GM21515 (cell line): ENCODE results near the gene SVIL.
"Not testable (repeated sequence)": the region's sequence is repeated elsewhere in the genome, so short reads cannot be mapped to it uniquely, and the experiment has no call there.

Experiments
- ATAC-seq: cut with Tn5 transposase; IDR thresholded peaks from one replicate; pipeline ENCODE4 v1.9.1; 2021; ENCODE audit not compliant: unreplicated experiment

The SVIL gene

GRCh38 chr10:29624357-29624756 lies 10.4 kb downstream of the SVIL start:
- not testable (repeated sequence) for ATAC-seq

- ATAC-seq: no peak
Observed at GRCh38 chr10:29623797-29624196, 11.0 kb downstream of the SVIL start.

GRCh38 chr10:29622382-29622922 lies 12.3 kb downstream of the SVIL start:
- ATAC-seq: no peak

DNA sequence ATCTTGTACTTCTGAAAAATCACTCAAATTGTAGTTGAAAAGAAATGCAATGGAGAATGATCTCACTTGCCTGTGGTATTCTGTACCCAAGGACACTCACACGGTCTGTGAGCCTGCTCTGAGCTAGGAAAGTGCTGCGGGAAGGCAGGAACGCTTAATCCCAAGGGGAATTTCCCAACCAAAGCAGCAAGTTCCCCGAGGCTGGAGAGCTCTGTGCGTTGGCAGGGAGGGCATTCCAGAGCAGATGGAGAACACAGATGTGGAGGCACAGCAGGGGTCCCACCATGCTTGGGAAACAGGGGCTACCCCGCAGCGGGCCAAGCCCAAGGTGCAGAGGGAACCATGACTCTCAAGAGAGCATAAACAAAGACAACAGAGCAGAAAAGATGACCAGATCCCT lies 13.6 kb downstream of the SVIL start:
- ATAC-seq: no peak

GRCh38 chr10:29620112-29620690 lies 14.6 kb downstream of the SVIL start:
- ATAC-seq: no peak

GRCh38 chr10:29619241-29619669 lies 15.5 kb downstream of the SVIL start:
- ATAC-seq: no peak

DNA sequence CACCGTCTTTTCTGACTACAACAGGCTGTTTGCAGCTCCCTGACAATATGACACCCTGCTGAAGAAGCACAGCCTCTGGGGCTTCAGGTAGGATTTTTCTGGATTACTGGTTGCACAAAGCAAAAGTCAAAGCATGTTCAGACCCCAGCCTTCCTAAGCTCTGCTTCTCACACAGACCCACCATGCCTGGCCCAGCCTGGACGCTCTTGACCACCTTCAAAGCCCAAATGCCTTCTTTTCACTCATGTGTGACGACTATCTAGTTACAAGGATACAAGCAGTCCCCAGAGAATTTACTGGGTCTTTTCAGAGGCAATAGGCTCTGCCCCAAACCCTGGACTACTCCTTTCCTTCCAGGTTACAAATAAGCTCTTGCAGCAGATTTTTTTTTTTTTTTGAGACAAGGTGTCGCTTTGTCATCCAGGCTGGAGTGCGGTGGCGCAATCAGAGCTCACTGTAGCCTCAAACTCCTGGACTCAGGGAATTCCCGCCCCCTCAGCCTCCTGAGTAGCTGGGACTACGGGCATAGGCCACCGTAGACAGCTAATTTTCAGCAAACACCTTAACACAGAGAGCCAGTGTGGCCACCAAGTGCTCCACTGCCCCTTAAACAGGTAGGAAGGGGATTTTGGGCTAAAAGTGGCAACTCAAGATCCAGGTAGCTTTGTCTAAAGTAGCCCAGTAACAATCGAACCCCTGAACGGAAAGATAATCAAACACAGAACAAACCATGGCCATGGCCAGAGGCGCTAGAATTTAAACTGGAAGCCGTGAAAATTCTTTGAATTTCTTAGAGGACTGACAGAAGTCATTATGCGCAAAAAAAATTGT lies 16.2 kb downstream of the SVIL start:
- no peak for ATAC-seq

DNA sequence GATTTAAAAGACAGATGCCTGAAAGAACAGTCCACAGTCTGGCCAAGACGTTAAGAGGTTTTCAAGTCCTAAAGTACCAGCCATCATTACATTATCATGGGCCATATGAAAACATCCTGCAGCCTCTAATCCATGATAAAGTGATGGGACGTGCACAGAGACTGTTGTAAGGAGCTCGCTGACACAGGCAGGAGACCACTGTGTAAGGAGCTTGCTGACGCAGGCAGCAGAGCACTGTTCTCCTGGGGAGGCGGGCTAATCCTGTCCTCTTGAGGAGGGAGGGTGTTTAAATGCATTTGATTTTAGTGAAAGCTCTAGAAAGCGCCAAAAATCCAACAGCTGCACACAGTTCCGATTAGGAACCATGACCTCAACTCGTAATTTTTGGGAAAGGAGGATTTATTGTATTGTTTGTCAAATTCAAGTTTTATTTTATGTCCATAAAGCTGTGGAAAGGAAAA lies 16.9 kb downstream of the SVIL start:
- ATAC-seq: no peak

DNA sequence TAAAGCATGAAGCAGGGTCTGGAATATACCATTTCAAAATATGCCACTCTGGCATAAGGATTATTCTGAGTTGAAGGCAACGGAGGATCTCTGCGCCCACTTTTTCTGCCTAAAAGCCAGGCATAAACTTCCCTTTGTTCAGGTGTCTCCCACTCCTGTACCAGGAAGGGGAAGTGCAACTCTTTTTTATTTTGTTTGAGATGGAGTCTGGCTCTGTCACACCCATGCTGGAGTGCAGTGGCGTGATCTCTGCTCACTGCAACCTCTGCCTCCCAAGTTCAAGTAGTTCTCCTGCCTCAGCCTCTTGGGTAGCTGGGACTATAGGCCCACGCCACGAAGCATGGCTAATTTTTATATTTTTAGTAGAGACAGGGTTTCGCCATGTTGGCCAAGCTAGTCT lies 18.2 kb downstream of the SVIL start:
- ATAC-seq: no peak

DNA sequence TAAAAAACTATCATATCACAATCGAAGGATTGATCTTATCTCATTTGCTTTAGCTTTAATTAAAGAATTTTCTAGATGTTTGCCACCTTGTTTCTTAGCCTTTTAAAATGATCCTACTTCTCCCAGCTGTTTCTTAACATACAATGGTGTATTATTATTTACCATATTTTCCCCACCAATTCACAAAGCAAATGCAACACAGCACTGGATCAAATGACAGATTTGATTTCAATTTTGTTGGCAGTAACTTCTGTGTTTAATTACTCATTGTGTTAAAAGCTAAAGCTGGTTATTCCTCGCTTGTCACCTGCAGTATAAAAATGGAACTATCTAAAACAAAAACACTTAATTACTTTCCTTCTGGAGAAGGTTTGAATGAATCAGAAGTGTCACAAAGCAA lies 19.6 kb downstream of the SVIL start:
- no peak for ATAC-seq

DNA sequence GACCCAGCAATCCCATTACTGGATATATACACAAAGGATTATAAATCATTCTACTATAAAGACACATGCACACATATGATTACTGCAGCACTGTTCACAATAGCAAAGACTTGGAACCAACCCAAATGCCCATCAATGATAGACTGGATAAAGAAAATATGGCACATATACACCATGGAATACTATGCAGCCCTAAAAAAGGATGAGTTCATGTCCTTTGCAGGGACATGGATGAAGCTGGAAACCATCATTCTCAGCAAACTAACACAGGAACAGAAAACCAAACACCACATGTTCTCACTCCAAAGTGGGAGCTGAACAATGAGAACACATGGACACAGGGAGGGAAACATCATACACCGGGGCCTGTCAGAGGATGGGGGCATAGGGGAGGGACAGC lies 20.5 kb downstream of the SVIL start:
- ATAC-seq: not testable (repeated sequence)

DNA sequence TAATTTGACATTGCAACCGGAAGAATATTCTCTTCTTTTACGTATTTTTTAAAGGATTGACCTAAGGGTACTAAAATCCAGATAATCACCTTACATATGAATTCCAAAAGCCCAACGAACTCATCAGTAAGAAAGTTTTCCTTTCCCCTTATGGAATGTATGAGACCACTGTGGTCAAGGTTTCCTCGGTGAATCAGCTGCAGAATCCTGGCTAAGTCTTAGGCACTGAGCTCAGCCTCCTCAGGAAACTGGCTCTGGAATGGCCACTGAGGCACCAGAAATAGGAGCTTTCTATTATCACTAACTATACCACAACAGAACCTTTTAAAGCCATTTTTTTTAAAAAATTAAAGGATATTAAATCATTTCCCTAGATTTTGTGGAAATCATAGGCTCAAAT lies 21.0 kb downstream of the SVIL start:
- ATAC-seq: no peak

DNA sequence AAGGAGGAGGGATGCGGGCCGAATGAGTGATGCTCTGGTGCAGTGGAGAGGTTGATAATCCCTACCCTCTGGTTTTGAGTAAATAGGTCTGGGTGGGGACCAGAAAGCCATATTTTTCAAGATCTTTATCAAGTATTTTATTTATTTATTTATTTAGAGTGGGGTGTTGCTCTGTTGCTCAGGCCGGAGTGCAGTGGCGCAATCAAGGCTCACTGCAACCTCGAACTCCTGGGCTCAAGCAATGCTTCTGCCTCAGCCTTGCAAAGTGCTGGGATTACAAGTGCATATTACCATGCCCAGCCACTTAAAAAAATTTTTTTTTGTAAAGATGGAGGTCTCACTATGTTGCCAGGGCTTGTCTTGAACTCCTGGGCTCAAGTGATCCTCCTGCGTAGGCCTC lies 21.6 kb downstream of the SVIL start:
- no peak for ATAC-seq

- no peak for ATAC-seq
Observed at GRCh38 chr10:29612657-29613056, 22.1 kb downstream of the SVIL start.

- no peak for ATAC-seq
Observed at GRCh38 chr10:29611781-29612381, 22.9 kb downstream of the SVIL start.

- no peak for ATAC-seq
Observed at GRCh38 chr10:29610876-29611647, 23.7 kb downstream of the SVIL start.

- ATAC-seq: not testable (repeated sequence)
Observed at GRCh38 chr10:29610331-29610730, 24.4 kb downstream of the SVIL start.

DNA sequence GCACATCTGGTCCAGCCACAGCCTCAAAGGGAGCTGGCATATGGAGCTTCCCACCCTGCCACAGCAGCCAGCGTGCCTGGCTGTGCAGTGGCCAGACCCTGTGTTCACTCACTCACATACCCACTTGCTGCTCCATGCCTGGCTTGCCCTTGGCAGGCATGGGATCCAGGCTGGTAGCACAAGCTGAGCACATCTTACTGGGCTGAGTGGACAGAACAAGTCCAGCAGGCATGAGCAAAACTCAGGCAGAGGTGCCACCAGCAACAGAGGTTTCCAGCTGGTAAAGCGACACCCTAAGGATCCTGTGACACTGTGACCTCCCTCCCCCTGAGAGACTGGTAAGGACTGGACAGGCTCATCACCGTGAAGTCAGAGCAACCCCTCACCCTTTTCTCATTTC lies 25.1 kb downstream of the SVIL start:
- ATAC-seq: no peak

- no peak for ATAC-seq
Observed at GRCh38 chr10:29608476-29609301, 26.1 kb downstream of the SVIL start.

DNA sequence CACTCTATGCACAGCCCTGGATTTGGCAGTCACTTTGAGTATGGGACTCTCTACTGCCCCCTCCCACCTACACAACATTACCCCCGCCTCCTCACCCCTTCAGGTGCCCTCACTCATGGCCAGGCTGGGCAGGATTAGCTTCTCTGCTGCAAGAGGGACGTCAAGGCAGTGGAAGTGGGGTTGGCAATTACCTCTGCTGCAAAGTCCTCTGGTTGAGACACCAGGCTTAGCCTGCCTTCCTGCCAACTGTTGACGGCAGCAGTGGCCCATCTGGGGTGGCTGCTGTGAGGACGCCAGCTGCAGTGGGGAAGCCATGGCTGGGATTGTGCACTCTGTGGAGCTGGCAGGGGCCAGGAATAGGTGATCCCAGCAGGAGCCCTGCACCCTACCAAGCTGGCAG lies 26.7 kb downstream of the SVIL start:
- ATAC-seq: no peak
